Panc1 (cell line): Measurements from ENCODE around the gene SIRPB1.

Experiments used
- CTCF ChIP-seq: fragments of 450-650 bp; IDR thresholded peaks from 2 replicates; pipeline ENCODE4 v1.5.1; 2017; ENCODE audit warnings: mild to moderate bottlenecking
- POLR2AphosphoS5 ChIP-seq: IDR thresholded peaks from 2 replicates; pipeline ENCODE4 v1.6.1; 2012; ENCODE audit warnings: mild to moderate bottlenecking, low read depth, low read length, moderate library complexity
- REST ChIP-seq, 2 experiments: IDR thresholded peaks; 2 replicates each; pipeline ENCODE4 v1.6.1; 2011 to 2012; ENCODE audit warnings: low read depth in 2 of 2, control low read depth in 1 of 2, low read length in 1 of 2, mild to moderate bottlenecking in 1 of 2, moderate library complexity in 1 of 2; ENCODE audit not compliant: insufficient read depth in 1 of 2
- SIN3A ChIP-seq: IDR thresholded peaks from 2 replicates; pipeline ENCODE4 v1.6.1; 2012; ENCODE audit warnings: low read depth, mild to moderate bottlenecking, low read length, moderate library complexity, borderline replicate concordance; ENCODE audit not compliant: insufficient read depth
- TCF7L2 ChIP-seq: IDR thresholded peaks from 2 replicates; pipeline ENCODE4 v1.6.1; 2011; ENCODE audit warnings: mild to moderate bottlenecking, low read depth, low read length, inconsistent platforms

- TF ChIP-seq TCF7L2 (no peak), CTCF (no peak), POLR2AphosphoS5 (no peak), SIN3A (no peak), REST (IDR thresholded peaks at IDR 0.05; ENCODE audit: insufficient read depth in 1 of 2, low read depth in 2 of 2, low read length in 1 of 2) (no peak)
Measured at GRCh38 chr20:1637226-1637625, 17.4 kb upstream of the SIRPB1 start.
